Measurements from ENCODE around the gene SLC37A2.

SLC37A2 gene

DNA sequence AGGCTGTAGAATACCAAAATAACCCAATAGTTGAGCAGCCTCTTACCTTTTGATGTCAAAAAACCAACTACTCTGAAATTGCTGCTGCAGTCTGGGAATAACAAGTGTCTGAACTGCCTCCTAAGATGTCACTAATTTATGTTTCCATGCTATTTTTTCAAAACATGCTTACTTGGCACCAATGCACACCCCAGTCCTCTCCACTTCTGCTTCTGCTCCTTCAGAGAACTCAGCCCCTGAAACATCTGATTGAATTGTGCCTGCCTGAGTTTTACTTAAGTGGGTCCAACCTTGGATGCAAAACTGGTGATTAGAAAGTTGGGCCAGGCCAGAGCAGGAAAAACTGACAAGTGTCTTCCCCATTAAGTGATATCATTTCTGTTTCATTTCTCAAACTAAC, 72.9 kb downstream of the SLC37A2 start:
- Histone ChIP-seq H3K36me3 (ENCODE audit: insufficient read depth) (no peaks in the 10 kb centered on the region), H3K27me3 (ENCODE audit: insufficient read depth, low read depth) (no peaks in the 10 kb centered on the region), H2AFZ (ENCODE audit: low read depth) (no peak overlapping the region), H3K4me3 (IDR thresholded peaks at IDR 0.05; ENCODE audit: insufficient read depth, low read depth, low read length) (no peak overlapping the region), H3K9ac (no peak overlapping the region), H3K79me2 (ENCODE audit: insufficient read depth, low read depth) (no peaks in the 10 kb centered on the region), H3K27ac (no peak overlapping the region), H3K4me1 (ENCODE audit: low read depth, poor library complexity, severe bottlenecking) (no peaks in the 10 kb centered on the region), H3K4me2 (no peak overlapping the region), H4K20me1 (ENCODE audit: insufficient read depth) (no peaks in the 10 kb centered on the region)
- TF ChIP-seq, protein P1, sequence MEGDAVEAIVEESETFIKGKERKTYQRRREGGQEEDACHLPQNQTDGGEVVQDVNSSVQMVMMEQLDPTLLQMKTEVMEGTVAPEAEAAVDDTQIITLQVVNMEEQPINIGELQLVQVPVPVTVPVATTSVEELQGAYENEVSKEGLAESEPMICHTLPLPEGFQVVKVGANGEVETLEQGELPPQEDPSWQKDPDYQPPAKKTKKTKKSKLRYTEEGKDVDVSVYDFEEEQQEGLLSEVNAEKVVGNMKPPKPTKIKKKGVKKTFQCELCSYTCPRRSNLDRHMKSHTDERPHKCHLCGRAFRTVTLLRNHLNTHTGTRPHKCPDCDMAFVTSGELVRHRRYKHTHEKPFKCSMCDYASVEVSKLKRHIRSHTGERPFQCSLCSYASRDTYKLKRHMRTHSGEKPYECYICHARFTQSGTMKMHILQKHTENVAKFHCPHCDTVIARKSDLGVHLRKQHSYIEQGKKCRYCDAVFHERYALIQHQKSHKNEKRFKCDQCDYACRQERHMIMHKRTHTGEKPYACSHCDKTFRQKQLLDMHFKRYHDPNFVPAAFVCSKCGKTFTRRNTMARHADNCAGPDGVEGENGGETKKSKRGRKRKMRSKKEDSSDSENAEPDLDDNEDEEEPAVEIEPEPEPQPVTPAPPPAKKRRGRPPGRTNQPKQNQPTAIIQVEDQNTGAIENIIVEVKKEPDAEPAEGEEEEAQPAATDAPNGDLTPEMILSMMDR (conservative IDR thresholded peaks at IDR 0.05; ENCODE audit: low read depth, low read length): no peak

DNA sequence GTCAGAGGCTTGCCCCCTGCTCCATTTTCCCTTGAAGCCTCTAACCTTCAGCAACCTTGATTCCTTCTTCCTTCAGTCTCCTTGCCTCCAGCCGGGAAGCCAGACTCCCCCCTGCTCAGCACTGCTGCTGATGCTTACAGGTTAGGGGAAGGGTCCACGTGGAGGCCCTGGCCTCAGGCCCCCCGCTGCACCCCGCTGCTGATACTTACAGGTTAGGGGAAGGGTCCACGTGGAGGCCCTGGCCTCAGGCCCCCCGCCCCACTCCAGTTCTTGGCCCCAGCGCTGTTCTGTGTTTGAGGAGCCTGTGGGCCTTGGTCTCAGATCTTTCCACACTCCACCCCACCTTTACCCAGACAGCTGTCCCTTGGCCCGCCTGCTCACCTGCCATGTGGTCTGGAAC, 75.9 kb downstream of the SLC37A2 start:
- Histone ChIP-seq H3K4me1 (ENCODE audit: low read depth, poor library complexity, severe bottlenecking) (no peaks in the 10 kb centered on the region), H3K4me3 (IDR thresholded peaks at IDR 0.05; ENCODE audit: insufficient read depth, low read depth, low read length) (no peak overlapping the region), H3K27ac (no peak overlapping the region), H3K4me2 (no peak overlapping the region), H3K9ac (no peak overlapping the region), H3K36me3 (ENCODE audit: insufficient read depth) (no peaks in the 10 kb centered on the region), H2AFZ (ENCODE audit: low read depth) (no peak overlapping the region), H3K27me3 (ENCODE audit: insufficient read depth, low read depth) (no peaks in the 10 kb centered on the region), H3K79me2 (ENCODE audit: insufficient read depth, low read depth) (no peaks in the 10 kb centered on the region), H4K20me1 (ENCODE audit: insufficient read depth) (no peaks in the 10 kb centered on the region)
- TF ChIP-seq, protein P1 (conservative IDR thresholded peaks at IDR 0.05; ENCODE audit: low read depth, low read length): no peak

DNA sequence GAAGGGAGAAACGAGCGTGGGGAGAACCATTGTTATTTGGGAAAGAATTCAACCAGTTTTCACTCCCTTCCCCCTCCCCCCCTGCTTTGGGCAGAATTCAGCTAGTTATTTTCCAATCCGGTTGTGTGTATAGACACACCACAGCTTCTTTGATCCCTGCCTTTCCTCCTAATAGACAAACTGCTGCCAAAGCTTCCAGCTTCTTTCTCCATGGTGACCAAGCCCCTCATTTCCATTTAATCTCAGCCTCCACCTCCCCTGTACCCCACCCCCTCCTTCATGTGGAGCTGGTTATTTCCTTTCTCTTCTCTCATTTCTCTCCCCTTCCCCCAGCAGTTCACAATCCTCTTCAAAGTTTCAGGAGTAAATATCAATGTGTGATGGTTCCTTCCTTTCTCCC, 76.7 kb downstream of the SLC37A2 start:
- Histone ChIP-seq H3K4me1 (ENCODE audit: low read depth, poor library complexity, severe bottlenecking) (no peaks in the 10 kb centered on the region), H3K27me3 (ENCODE audit: insufficient read depth, low read depth) (no peaks in the 10 kb centered on the region), H4K20me1 (ENCODE audit: insufficient read depth) (no peaks in the 10 kb centered on the region), H3K9ac (no peak overlapping the region), H3K79me2 (ENCODE audit: insufficient read depth, low read depth) (no peaks in the 10 kb centered on the region), H2AFZ (ENCODE audit: low read depth) (no peak overlapping the region), H3K4me3 (IDR thresholded peaks at IDR 0.05; ENCODE audit: insufficient read depth, low read depth, low read length) (no peak overlapping the region), H3K27ac (no peak overlapping the region), H3K4me2 (no peak overlapping the region), H3K36me3 (ENCODE audit: insufficient read depth) (no peaks in the 10 kb centered on the region)
- TF ChIP-seq, protein P1 (conservative IDR thresholded peaks at IDR 0.05; ENCODE audit: low read depth, low read length): no peak

All from KMS-11 (cell line).